GM19395 (cell line): ENCODE results near the gene POP4.
"Not testable (repeated sequence)": the region's sequence is repeated elsewhere in the genome, so short reads cannot be mapped to it uniquely, and the experiment has no call there.

Experiments
- ATAC-seq: cut with Tn5 transposase; IDR thresholded peaks from one replicate; pipeline ENCODE4 v1.9.1; 2021; ENCODE audit warnings: mild to moderate bottlenecking, moderate library complexity; ENCODE audit not compliant: unreplicated experiment

Gene POP4

GRCh38 chr19:29605653-29606419 is at the start of gene POP4:
Gene POP4, plus strand, starts transcription at chr19:29606283. Its CDS starts 36 bp downstream, at chr19:29606319.
- ATAC-seq = peak; percentile 82

GRCh38 chr19:29559110-29559509 is 47.0 kb upstream of the POP4 start:
- not testable (repeated sequence) for ATAC-seq

- ATAC-seq = no peak
Observed at GRCh38 chr19:29559743-29560142, 46.3 kb upstream of the POP4 start.

- no peak for ATAC-seq
Observed at GRCh38 chr19:29560313-29561075, 45.6 kb upstream of the POP4 start.

- no peak for ATAC-seq
Observed at GRCh38 chr19:29561601-29562000, 44.5 kb upstream of the POP4 start.

- no peak for ATAC-seq
Observed at GRCh38 chr19:29562299-29563297, 43.5 kb upstream of the POP4 start.

GRCh38 chr19:29563486-29564101 is 42.5 kb upstream of the POP4 start:
- no peak for ATAC-seq

- ATAC-seq = no peak
Observed at GRCh38 chr19:29564574-29565005, 41.5 kb upstream of the POP4 start.

- no peak for ATAC-seq
Observed at GRCh38 chr19:29565171-29565570, 40.9 kb upstream of the POP4 start.

GRCh38 chr19:29566496-29567054 is 39.5 kb upstream of the POP4 start:
- no peak for ATAC-seq

GRCh38 chr19:29567366-29567915 is 38.6 kb upstream of the POP4 start:
- no peak for ATAC-seq

GRCh38 chr19:29568036-29569025 is 37.8 kb upstream of the POP4 start:
- ATAC-seq = no peak

- no peak for ATAC-seq
Observed at GRCh38 chr19:29569038-29569911, 36.8 kb upstream of the POP4 start.

GRCh38 chr19:29571181-29571580 is 34.9 kb upstream of the POP4 start:
- no peak for ATAC-seq

- ATAC-seq = no peak
Observed at GRCh38 chr19:29573486-29573885, 32.6 kb upstream of the POP4 start.

- no peak for ATAC-seq
Observed at GRCh38 chr19:29574510-29574909, 31.6 kb upstream of the POP4 start.

GRCh38 chr19:29576046-29576606 is 30.0 kb upstream of the POP4 start:
- ATAC-seq = no peak
